HG03342 (cell line): ENCODE data around the gene GPR137B.

Source experiments
- ATAC-seq: cut with Tn5 transposase; IDR thresholded peaks from one replicate; pipeline ENCODE4 v1.9.1; 2021; ENCODE audit warnings: mild to moderate bottlenecking, moderate library complexity; ENCODE audit not compliant: unreplicated experiment

The GPR137B gene

DNA sequence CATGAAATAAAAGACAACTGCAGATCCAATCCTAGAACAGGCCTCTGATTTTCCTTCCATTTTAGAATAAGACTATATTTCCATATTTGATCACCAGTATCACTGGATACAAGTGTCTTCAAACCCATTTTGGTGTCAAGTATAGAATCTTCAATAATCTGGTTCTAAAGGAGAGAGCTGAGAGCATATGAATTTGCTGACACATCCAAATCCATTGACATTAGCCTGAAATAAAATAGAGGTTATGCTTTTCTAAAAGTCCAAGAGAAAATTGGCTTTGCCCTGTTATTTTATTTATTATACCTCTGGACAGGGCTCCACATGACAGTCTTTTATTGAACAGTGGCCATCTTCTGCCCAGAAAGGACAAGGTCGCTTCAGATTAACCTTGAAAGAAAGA, 110.8 kb downstream of the GPR137B start:
- ATAC-seq = no peak

DNA sequence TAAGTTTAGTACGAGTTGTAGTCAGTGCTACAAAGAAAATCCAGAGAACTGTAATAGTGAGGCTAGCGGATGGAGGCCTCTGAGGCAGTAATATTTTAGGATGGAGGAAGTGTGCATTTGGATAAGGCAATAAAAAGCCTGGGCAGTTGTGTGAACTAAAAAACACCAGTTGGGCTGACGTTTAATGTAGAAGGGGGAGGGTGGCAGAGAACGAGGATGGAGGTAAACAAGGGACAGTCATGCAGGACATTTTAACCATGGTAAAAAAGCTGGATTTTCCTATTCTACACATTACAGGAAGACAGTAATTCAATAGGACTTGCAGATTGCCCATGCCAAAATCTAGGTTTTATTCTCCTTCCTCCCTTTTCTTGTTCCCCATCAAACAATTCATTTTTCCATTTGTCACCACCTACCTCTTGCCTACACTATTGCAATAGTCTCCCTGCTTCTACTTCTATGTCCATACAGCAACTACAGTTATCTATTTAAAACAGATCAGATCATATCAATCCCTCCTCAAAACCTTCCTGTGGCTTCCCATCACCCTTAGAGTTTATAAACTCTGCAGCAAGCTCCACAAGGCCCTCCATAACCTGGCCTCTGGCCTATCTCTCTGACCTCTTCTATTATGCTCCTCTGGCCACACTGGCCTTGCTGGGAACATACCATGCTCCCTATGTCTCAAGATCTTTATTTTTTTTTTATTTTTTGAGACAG, 111.7 kb downstream of the GPR137B start:
- no peak for ATAC-seq

DNA sequence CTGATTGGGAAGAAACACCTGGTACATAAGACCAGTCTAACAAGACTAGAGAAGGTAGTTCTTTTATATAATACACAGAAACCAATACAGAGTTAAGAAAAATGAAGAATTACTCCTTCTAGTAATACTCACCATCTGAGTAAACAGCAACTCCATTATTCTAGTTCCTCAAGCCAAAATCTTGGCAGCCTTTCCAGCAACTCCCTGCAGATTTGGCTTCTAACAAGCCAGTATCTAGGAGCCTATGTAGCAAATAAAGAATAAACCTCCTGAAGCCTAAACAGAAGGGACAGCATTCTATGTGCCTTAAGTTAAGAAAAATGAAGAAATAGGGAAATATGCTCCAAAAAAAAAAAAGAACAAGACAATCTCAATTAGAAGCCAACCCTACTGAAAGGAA, 114.9 kb downstream of the GPR137B start:
- ATAC-seq = no peak

DNA sequence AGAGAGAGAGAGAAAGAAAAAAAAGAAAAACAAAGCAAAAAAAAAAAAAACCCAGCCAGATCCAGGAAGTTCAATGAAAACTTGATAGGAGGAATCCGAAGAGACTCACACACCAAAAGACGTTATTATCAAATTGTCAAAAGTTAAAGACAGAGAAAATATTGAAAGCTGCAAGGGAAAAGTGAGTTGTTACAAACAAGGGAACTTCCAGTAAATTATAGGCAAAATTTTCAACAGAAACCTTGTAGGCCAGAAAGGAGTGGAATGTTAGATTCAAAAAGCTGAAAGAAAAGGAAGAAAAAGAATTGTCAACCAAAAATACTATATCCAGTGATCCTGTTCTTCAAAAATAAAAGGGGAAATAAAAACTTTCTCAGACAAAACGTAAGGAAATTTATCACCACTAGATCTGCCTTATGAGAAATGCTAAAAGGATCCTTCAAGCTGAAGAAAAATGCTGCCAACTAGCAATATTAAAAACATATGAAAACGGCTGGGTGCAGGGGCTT, 115.8 kb downstream of the GPR137B start:
- ATAC-seq = no peak
